Osteoblast (primary cell): ENCODE data around the gene SPG11. TPM values are rescaled to one million over a fixed set of nuclear protein-coding genes. Genes with fewer than 3 reads are reported as not detected.
"Not testable (repeated sequence)": the region's sequence is repeated elsewhere in the genome, so short reads cannot be mapped to it uniquely, and the experiment has no call there.

Experiments used
- DNase-seq: peaks from one replicate; pipeline ENCODE4 v3.0.0; 2011; ENCODE audit warnings: low spot score, mixed read lengths; ENCODE audit not compliant: insufficient read length; ENCODE audit errors: missing footprints
- H2AFZ ChIP-seq: 2 replicates; pipeline ENCODE4 v1.6.0; 2011; ENCODE audit warnings: mild to moderate bottlenecking, low read length
- H3K27ac ChIP-seq: 2 replicates; pipeline ENCODE4 v1.5.1; 2011; ENCODE audit warnings: mild to moderate bottlenecking, low read depth, low read length, moderate library complexity
- H3K27me3 ChIP-seq: 2 replicates; pipeline ENCODE4 v1.6.0; 2012; ENCODE audit warnings: mild to moderate bottlenecking, control low read depth, inconsistent platforms, low read length, moderate library complexity; ENCODE audit not compliant: insufficient read depth
- H3K36me3 ChIP-seq: 2 replicates; pipeline ENCODE4 v1.5.1; 2011; ENCODE audit warnings: mild to moderate bottlenecking, low read length, control low read depth, moderate library complexity; ENCODE audit not compliant: insufficient read depth
- H3K4me1 ChIP-seq: 2 replicates; pipeline ENCODE4 v1.5.1; 2011; ENCODE audit warnings: mild to moderate bottlenecking, low read length, control low read depth, moderate library complexity; ENCODE audit not compliant: insufficient read depth
- H3K4me2 ChIP-seq: 2 replicates; pipeline ENCODE4 v1.6.0; 2011; ENCODE audit warnings: mild to moderate bottlenecking, low read length; ENCODE audit not compliant: insufficient read depth
- H3K4me3 ChIP-seq: fragments of 200-600 bp; sonication (generic); 3 replicates; pipeline ENCODE4 v1.5.1; 2012; ENCODE audit warnings: mild to moderate bottlenecking, low read length, inconsistent platforms; ENCODE audit not compliant: insufficient read depth
- H3K79me2 ChIP-seq: 2 replicates; pipeline ENCODE4 v1.6.0; 2012; ENCODE audit warnings: mild to moderate bottlenecking, low read length, control low read depth, inconsistent platforms; ENCODE audit not compliant: insufficient read depth
- H3K9me3 ChIP-seq: 2 replicates; pipeline ENCODE4 v1.5.1; 2011; ENCODE audit warnings: low read depth, low read length, control low read depth
- H4K20me1 ChIP-seq: 2 replicates; pipeline ENCODE4 v1.6.0; 2012; ENCODE audit warnings: mild to moderate bottlenecking, low read length, control low read depth; ENCODE audit not compliant: insufficient read depth
- total RNA-seq: library from RNA; depleted of rRNA; stranded (reverse); fragments of >200 nt; gene quantifications from 2 replicates; pipeline ENCODE4 v1.2.3, GENCODE V29; 2012
- TF ChIP-seq, protein P1 (sequence below): IDR thresholded peaks from 2 replicates; pipeline ENCODE4 v1.5.1; 2011; ENCODE audit warnings: mild to moderate bottlenecking, low read depth, low read length, moderate library complexity; ENCODE audit errors: extremely low read depth

The SPG11 gene
- total RNA-seq, 1 donor = 95.9 TPM

DNA sequence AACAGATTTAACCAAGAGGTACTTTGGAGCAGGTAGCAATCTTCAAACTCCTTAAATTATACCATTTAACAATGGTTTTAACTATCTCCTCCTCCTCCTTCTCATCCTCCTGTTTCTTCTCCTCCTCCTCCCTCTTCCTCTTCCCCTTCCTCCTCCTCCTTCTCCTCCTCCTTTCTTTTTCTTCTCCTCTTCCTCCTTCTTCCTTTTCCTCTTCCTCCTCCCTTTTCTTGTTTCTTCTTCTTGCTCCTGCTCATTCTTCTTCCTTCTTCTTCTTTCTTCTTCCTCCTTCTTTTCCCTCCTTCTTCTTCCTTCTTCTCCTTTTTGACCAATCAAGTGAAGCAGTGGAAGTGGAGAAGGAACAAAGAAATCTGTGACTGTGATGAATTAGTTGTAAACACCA is 33.6 kb upstream of the SPG11 start:
- no peak overlapping the region for H3K4me3 ChIP-seq
- no peaks in the 10 kb centered on the region for H3K4me1 ChIP-seq
- peaks cover 13% of the 10 kb centered on the region for H3K27me3 ChIP-seq
- no peak for DNase-seq
- no peaks in the 10 kb centered on the region for H3K9me3 ChIP-seq
- H2AFZ ChIP-seq = no peak overlapping the region
- H4K20me1 ChIP-seq = no peaks in the 10 kb centered on the region
- TF ChIP-seq, protein P1, sequence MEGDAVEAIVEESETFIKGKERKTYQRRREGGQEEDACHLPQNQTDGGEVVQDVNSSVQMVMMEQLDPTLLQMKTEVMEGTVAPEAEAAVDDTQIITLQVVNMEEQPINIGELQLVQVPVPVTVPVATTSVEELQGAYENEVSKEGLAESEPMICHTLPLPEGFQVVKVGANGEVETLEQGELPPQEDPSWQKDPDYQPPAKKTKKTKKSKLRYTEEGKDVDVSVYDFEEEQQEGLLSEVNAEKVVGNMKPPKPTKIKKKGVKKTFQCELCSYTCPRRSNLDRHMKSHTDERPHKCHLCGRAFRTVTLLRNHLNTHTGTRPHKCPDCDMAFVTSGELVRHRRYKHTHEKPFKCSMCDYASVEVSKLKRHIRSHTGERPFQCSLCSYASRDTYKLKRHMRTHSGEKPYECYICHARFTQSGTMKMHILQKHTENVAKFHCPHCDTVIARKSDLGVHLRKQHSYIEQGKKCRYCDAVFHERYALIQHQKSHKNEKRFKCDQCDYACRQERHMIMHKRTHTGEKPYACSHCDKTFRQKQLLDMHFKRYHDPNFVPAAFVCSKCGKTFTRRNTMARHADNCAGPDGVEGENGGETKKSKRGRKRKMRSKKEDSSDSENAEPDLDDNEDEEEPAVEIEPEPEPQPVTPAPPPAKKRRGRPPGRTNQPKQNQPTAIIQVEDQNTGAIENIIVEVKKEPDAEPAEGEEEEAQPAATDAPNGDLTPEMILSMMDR = no peak
- H3K79me2 ChIP-seq = no peaks in the 10 kb centered on the region
- H3K36me3 ChIP-seq = no peaks in the 10 kb centered on the region
- H3K27ac ChIP-seq = no peak overlapping the region
- H3K4me2 ChIP-seq = no peak overlapping the region

DNA sequence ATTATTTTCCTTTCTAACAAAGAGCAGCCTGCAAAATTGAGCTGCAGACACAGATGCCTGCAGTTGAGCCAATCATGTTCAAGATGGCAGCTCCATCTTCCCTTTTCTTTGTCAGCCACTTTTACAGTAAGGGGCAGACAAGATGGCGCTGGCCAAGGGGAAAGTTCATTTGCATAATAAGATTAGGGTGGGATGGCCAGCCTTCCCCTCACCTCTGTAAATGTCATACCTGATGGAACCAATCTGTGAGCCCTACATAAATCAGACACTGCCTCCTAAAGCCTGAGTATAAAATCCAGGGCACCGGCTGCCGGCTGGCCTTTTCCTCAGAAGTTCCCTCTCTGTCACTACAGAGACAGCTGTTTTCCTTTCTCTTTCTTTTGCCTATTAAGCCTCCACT is 31.8 kb upstream of the SPG11 start:
- H3K4me2 ChIP-seq = no peak overlapping the region
- H3K9me3 ChIP-seq = no peaks in the 10 kb centered on the region
- TF ChIP-seq, protein P1 = no peak
- H3K79me2 ChIP-seq = no peaks in the 10 kb centered on the region
- H3K36me3 ChIP-seq = no peaks in the 10 kb centered on the region
- H4K20me1 ChIP-seq = no peaks in the 10 kb centered on the region
- peaks cover 13% of the 10 kb centered on the region for H3K27me3 ChIP-seq
- H2AFZ ChIP-seq = peak overlapping the region; percentile 74
- no peak for DNase-seq
- no peak overlapping the region for H3K27ac ChIP-seq
- no peak overlapping the region for H3K4me3 ChIP-seq
- H3K4me1 ChIP-seq = no peaks in the 10 kb centered on the region

DNA sequence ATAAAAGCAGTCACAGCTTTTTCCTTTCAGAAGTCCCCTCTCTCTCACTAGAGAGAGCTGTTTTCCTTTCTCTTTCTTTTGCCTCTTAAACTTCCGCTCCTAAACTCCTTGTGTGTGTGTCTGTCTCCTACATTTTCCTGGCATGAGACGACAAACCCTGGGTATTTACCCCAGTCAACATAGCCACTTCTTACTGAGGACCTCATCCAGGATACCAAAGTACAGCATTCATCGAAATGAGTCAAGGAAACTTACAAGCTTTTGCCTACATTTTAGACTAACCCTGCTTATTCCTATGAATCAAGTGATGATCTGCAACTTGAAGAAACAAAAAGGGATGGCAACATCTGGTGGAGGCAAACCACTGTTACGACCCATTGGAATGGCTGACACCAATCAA is 31.0 kb upstream of the SPG11 start:
- Histone ChIP-seq H4K20me1 (no peaks in the 10 kb centered on the region), H3K4me1 (no peaks in the 10 kb centered on the region), H3K4me3 (no peak overlapping the region), H3K36me3 (no peaks in the 10 kb centered on the region), H3K27me3 (peaks cover 13% of the 10 kb centered on the region), H2AFZ (peak overlapping the region; percentile 41), H3K27ac (no peak overlapping the region), H3K9me3 (no peaks in the 10 kb centered on the region), H3K79me2 (no peaks in the 10 kb centered on the region), H3K4me2 (peak overlapping the region; percentile 63)
- no peak for DNase-seq
- TF ChIP-seq, protein P1 = no peak

GRCh38 chr15:44692659-44693058 is 29.2 kb upstream of the SPG11 start:
- Histone ChIP-seq H4K20me1 (no peaks in the 10 kb centered on the region), H3K27me3 (peaks cover 10% of the 10 kb centered on the region)
- TF ChIP-seq, protein P1 = no peak

DNA sequence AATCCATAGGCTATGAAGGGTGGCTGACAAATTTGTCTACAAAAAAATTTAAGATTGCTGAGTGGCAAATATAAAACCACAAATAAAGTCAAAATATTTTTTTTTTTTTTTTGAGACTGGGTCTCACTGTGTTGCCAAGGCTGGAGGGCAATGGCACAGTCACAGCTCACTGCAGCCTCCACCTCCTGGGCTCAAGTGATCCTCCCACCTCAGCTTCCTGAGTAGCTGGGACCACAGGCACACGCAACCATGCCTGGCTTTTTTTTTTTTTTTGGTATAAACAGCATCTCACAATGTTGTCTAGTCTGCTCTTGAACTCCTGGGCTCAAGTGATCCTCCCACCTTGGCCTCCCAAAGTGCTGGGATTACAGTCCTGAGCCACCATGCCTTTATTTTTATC is 26.8 kb upstream of the SPG11 start:
- H3K9me3 ChIP-seq, H3K4me1 ChIP-seq, H3K4me3 ChIP-seq, H4K20me1 ChIP-seq, H3K27ac ChIP-seq, H2AFZ ChIP-seq, DNase-seq, H3K4me2 ChIP-seq, H3K79me2 ChIP-seq, H3K36me3 ChIP-seq, H3K27me3 ChIP-seq: not testable (repeated sequence)

More at GRCh38 chr15:44692659-44693058, 29.2 kb upstream of the SPG11 start:
- Histone ChIP-seq H3K36me3 (no peaks in the 10 kb centered on the region), H2AFZ (no peak overlapping the region), H3K4me3 (no peak overlapping the region), H3K4me2 (no peak overlapping the region), H3K9me3 (no peaks in the 10 kb centered on the region), H3K4me1 (no peaks in the 10 kb centered on the region), H3K27ac (no peak overlapping the region), H3K79me2 (no peaks in the 10 kb centered on the region)
- peak; percentile 58 for DNase-seq

- not testable (repeated sequence) for H3K4me3 ChIP-seq, H2AFZ ChIP-seq, H3K36me3 ChIP-seq, H3K27ac ChIP-seq, H3K27me3 ChIP-seq, DNase-seq, H3K4me1 ChIP-seq, H4K20me1 ChIP-seq, H3K79me2 ChIP-seq, H3K9me3 ChIP-seq, H3K4me2 ChIP-seq
Observed at GRCh38 chr15:44689318-44689717, 25.9 kb upstream of the SPG11 start.
